Measurements from ENCODE around the gene U2AF2. TPM values are rescaled to one million over a fixed set of nuclear protein-coding genes. Genes with fewer than 3 reads are reported as not detected.
A peak's percentile ranks its signal among the peaks of the same experiment; 100 is the strongest.

The U2AF2 gene
- total RNA-seq, 1 donor from 2014 or later: 145 TPM

DNA sequence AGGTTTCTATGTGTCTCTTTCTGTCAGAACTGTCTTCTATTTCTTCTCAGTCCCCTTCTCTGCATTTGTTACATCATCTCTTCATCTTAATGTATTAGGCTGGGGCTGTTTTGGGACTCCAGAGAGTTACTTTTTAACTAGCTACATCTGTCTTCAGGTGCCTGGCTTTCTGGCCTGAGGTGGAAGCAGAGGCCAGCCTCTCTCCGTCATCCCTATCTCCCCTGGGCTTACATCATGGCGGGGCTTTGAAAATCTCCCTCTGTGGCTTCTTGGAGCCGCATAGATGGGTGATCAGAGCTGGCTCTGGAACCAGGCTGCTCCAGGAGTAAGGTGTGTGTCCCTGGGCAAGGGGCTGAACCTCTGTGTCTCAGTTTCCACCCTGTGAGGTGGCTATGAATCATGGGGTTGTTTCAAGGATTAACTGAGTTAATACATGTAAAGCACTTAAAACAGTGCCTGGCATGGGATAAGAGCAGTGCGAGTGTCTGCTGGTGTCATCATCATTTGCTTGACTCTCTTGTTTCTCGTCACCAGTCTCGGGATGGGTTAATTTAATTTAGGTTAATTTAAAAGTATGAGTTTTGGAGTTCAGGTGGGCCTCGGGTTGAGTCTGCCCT, 22.2 kb downstream of the U2AF2 start:
- TF ChIP-seq POLR2AphosphoS5 (IDR thresholded peaks at IDR 0.05; ENCODE audit: insufficient read depth in 1 of 2, low read depth in 1 of 2) (no peak), POLR2A (IDR thresholded peaks at IDR 0.05) (no peak)
- TF ChIP-seq, protein P1, sequence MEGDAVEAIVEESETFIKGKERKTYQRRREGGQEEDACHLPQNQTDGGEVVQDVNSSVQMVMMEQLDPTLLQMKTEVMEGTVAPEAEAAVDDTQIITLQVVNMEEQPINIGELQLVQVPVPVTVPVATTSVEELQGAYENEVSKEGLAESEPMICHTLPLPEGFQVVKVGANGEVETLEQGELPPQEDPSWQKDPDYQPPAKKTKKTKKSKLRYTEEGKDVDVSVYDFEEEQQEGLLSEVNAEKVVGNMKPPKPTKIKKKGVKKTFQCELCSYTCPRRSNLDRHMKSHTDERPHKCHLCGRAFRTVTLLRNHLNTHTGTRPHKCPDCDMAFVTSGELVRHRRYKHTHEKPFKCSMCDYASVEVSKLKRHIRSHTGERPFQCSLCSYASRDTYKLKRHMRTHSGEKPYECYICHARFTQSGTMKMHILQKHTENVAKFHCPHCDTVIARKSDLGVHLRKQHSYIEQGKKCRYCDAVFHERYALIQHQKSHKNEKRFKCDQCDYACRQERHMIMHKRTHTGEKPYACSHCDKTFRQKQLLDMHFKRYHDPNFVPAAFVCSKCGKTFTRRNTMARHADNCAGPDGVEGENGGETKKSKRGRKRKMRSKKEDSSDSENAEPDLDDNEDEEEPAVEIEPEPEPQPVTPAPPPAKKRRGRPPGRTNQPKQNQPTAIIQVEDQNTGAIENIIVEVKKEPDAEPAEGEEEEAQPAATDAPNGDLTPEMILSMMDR (IDR thresholded peaks at IDR 0.05): no peak
- Histone ChIP-seq H3K27me3 (no peaks in the 10 kb centered on the region), H3K36me3 (peaks cover 0 to 50% of the 10 kb centered on the region in 2 donors), H3K4me1 (peaks cover 66% of the 10 kb centered on the region), H3K27ac (no peak overlapping the region), H3K9me3 (no peaks in the 10 kb centered on the region), H3K4me3 (peak overlapping the region in 1 of 2 donors; percentile 71)
- DNase-seq (ENCODE audit: extremely low spot score in 2 of 2): no peak
- intact Hi-C loops (cut with DNase I): no loop called here

GRCh38 chr19:55677572-55678028, 22.8 kb downstream of the U2AF2 start:
- TF ChIP-seq, protein P1 (IDR thresholded peaks at IDR 0.05): no peak
- H3K27me3 ChIP-seq: no peaks in the 10 kb centered on the region
- no peak overlapping the region for H3K4me3 ChIP-seq
- H3K27ac ChIP-seq: no peak overlapping the region
- H3K9me3 ChIP-seq: no peaks in the 10 kb centered on the region
- no peak for DNase-seq (ENCODE audit: extremely low spot score in 2 of 2)
- intact Hi-C loops (cut with DNase I): no loop called here
- H3K36me3 ChIP-seq: peaks cover 0 to 52% of the 10 kb centered on the region in 2 donors
- peaks cover 66% of the 10 kb centered on the region for H3K4me1 ChIP-seq

GRCh38 chr19:55678121-55678671, 23.4 kb downstream of the U2AF2 start:
- no peak for DNase-seq (ENCODE audit: extremely low spot score in 2 of 2)
- TF ChIP-seq POLR2A (IDR thresholded peaks at IDR 0.05): no peak
- TF ChIP-seq, protein P1 (IDR thresholded peaks at IDR 0.05): no peak
- no peak for TF ChIP-seq POLR2AphosphoS5 (IDR thresholded peaks at IDR 0.05; ENCODE audit: insufficient read depth in 1 of 2, low read depth in 1 of 2)
- intact Hi-C loops (cut with DNase I): no loop called here
- no peak overlapping the region for H3K27ac ChIP-seq
- peaks cover 0 to 52% of the 10 kb centered on the region in 2 donors for H3K36me3 ChIP-seq
- H3K9me3 ChIP-seq: no peaks in the 10 kb centered on the region
- H3K27me3 ChIP-seq: no peaks in the 10 kb centered on the region
- H3K4me1 ChIP-seq: peaks cover 66% of the 10 kb centered on the region
- H3K4me3 ChIP-seq: no peak overlapping the region

DNA sequence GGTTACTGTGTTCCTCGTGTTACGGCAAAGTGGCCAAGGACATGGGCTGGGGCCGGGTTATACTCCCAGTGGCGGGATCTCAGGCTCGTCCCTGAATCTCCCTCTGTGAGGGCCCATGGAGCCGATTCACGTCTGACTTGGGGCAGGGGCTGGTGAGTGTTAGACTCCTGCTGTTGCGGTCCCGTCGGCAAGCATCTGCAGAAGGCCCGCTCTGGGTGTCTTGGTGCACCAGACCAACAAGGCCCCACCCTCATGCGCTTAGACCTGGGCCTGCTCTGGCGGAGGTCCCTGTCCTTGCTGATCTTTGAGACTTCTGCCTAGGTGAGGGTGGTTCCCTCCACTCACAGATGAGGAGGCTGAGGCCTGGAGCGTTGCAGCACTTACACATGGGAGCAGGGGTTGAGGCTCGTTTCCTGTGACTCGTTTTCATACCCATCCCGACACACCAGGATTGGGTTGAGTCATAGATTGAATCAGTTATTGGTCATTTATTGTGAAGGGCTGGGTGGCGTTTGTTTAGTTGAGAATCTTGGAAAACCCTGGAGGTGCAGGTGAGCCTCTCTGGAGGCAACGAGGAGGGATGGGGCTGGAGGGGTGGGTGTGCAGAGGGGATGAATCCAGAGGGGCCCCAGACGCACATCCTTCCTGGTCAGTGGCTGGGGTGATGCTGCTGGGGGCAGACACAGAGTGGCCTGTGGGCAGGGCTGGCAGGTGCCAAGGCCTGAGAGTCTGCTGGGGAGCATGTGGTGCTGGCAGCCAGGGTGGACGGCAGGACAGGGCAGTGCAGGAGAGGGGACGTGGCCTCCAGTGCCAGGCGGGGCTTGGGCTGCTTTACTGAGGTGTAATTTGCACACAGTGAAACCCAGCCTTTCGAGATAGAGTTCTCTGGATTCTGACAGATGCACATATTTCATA, 24.8 kb downstream of the U2AF2 start:
- H3K36me3 ChIP-seq: peaks cover 0 to 51% of the 10 kb centered on the region in 2 donors
- TF ChIP-seq POLR2A (IDR thresholded peaks at IDR 0.05) (no peak), POLR2AphosphoS5 (IDR thresholded peaks at IDR 0.05; ENCODE audit: insufficient read depth in 1 of 2, low read depth in 1 of 2) (no peak)
- TF ChIP-seq, protein P1 (IDR thresholded peaks at IDR 0.05): no peak
- H3K27me3 ChIP-seq: no peaks in the 10 kb centered on the region
- no peak for DNase-seq (ENCODE audit: extremely low spot score in 2 of 2)
- no peak overlapping the region for H3K27ac ChIP-seq
- intact Hi-C loops (cut with DNase I): no loop called here
- H3K9me3 ChIP-seq: no peaks in the 10 kb centered on the region
- H3K4me3 ChIP-seq: no peak overlapping the region
- peaks cover 55% of the 10 kb centered on the region for H3K4me1 ChIP-seq

Measured in vagina (tissue), 2 donors.